A549 treated with RU486 at 1 μM for 4 hours (cell line): Measurements from ENCODE around the gene GAPT. TPM values are rescaled to one million over a fixed set of nuclear protein-coding genes. Genes with fewer than 3 reads are reported as not detected.

Experiments
- total RNA-seq: library from RNA; stranded (reverse); fragments of 200-300 nt; extraction: Qiagen RNA extraction; gene quantifications from 5 replicates; pipeline ENCODE4 v1.2.3, GENCODE V29; 2022; ENCODE audit warnings: low read depth

GAPT gene
- not detected in 5 replicates for total RNA-seq

DNA sequence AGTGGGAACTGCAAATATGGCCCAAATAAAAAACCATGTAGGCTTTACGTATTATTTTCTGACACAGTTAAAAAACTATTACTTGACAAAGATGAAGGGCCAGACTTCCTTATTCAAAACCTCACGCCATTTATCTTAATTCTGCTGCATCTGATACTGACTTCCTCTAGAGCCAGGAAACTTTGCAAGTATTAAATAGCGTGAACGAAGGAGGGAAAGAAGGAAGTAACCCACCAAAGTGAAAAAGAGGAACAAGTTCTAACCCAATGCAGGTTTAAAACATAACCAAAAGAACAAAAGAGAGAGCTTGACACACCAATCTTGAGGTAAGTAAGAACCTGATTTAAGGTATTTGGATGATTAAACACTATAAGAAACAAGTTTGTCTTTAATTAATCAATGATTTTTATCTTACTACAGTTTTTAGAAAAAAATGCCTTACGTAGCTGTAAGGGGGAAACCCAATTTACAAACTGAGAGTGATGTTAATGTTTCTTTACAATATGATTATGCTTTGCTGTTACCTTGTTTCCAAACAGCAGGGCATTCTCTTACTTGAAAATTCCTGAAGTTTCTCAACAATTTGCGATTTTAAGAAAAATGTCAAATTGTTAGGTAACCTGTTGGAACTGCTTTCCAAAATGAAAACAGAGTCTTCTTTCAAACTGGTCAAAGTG, at the start of gene GAPT:
Gene GAPT, plus strand, starts transcription at position 220 of the 677 bp plus-strand sequence. CDS start 3,102 bp downstream, outside the sequence.

DNA sequence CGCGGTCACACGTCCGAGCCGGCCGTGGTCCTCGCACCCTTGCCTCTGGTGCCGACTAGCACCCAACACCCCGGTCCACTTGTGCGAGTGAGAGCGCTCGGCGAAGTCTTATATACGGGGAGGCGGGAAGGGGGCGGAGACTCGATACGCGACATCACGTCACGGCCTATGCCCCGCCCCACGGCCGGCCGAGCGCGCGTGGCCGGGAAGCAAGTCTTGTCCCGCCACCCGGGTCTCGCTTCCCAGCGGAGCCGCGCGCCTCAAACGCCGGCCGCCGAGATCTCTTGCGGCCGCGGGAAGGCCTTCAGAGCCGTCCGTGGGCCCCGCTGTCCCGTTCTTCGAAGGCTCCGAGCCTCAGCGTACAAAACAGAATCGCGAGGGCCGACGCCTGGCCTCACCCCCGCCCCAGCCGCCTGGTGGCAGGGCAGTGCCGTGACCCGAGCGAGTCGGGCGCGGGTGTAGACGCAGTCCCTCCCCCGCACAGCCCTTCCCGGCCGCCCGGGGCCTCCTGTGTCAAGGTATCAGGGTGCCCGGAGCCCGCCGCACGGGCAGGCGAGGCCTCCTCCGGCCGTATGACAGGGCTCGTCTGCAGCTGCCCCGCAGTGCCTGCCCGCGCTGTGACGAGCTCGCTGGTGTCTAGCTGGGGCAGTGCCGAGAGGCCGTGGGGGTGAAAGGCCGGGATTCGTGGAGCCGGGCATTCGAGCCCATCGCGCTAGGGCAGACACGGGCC, 31.1 kb upstream of the GAPT start, which contains the start of gene PLK2:
Gene PLK2, minus strand, starts transcription at position 85 of the 730 bp plus-strand sequence. CDS start 127 bp downstream, outside the sequence.

Other genes with a start within 250 kb of the GAPT start
- 76.3 to 98.4 TPM (median 80.5 TPM) in 5 replicates for gene PLK2, start 31.3 kb upstream of the GAPT start, total RNA-seq
- not detected in 5 replicates for gene RAB3C, start 91.6 kb downstream of the GAPT start, total RNA-seq